ENCODE results near the gene MS4A12.

MS4A12 gene

GRCh38 chr11:60459345-60459744 is 33.2 kb upstream of the MS4A12 start:
- no peak for DNase-seq (ENCODE audit: extremely low read depth, low read depth)
- H3K4me3 ChIP-seq (replicated peaks; ENCODE audit: low read depth, low read length), result no peak overlapping the region
- TF ChIP-seq CTCF (IDR thresholded peaks at IDR 0.05; ENCODE audit: low read depth, low read length, missing control alignments), result no peak

GRCh38 chr11:60468829-60469228 is 23.7 kb upstream of the MS4A12 start:
- TF ChIP-seq CTCF (IDR thresholded peaks at IDR 0.05; ENCODE audit: low read depth, low read length, missing control alignments), result no peak
- no peak overlapping the region for H3K4me3 ChIP-seq (replicated peaks; ENCODE audit: low read depth, low read length)
- no peak for DNase-seq (ENCODE audit: extremely low read depth, low read depth)

- TF ChIP-seq CTCF (IDR thresholded peaks at IDR 0.05; ENCODE audit: low read depth, low read length, missing control alignments), result no peak
- DNase-seq (ENCODE audit: extremely low read depth, low read depth), result no peak
- H3K4me3 ChIP-seq (replicated peaks; ENCODE audit: low read depth, low read length), result no peak overlapping the region
These were observed 22.9 kb upstream of the MS4A12 start for GRCh38 chr11:60469723-60470122.

- TF ChIP-seq CTCF (IDR thresholded peaks at IDR 0.05; ENCODE audit: low read depth, low read length, missing control alignments), result no peak
- no peak overlapping the region for H3K4me3 ChIP-seq (replicated peaks; ENCODE audit: low read depth, low read length)
- DNase-seq (ENCODE audit: extremely low read depth, low read depth), result no peak
These were observed 15.5 kb upstream of the MS4A12 start for GRCh38 chr11:60477035-60477445.

GRCh38 chr11:60482361-60482760 is 10.2 kb upstream of the MS4A12 start:
- H3K4me3 ChIP-seq (replicated peaks; ENCODE audit: low read depth, low read length), result no peak overlapping the region
- no peak for TF ChIP-seq CTCF (IDR thresholded peaks at IDR 0.05; ENCODE audit: low read depth, low read length, missing control alignments)
- no peak for DNase-seq (ENCODE audit: extremely low read depth, low read depth)

- no peak for TF ChIP-seq CTCF (IDR thresholded peaks at IDR 0.05; ENCODE audit: low read depth, low read length, missing control alignments)
- H3K4me3 ChIP-seq (replicated peaks; ENCODE audit: low read depth, low read length), result no peak overlapping the region
- no peak for DNase-seq (ENCODE audit: extremely low read depth, low read depth)
These were observed 6.6 kb upstream of the MS4A12 start for GRCh38 chr11:60485987-60486386.

GRCh38 chr11:60493454-60493853 is 876 bp downstream of the MS4A12 start:
- no peak for TF ChIP-seq CTCF (IDR thresholded peaks at IDR 0.05; ENCODE audit: low read depth, low read length, missing control alignments)
- no peak for DNase-seq (ENCODE audit: extremely low read depth, low read depth)

More at GRCh38 chr11:60493454-60493853, 876 bp downstream of the MS4A12 start:
- H3K4me3 ChIP-seq (replicated peaks; ENCODE audit: low read depth, low read length), result no peak overlapping the region
